HEK293 (cell line): ENCODE results near the gene NUF2.
A peak's percentile ranks its signal among the peaks of the same experiment; 100 is the strongest.

ENCODE experiments used
- CTCF ChIA-PET: fragments of 350-600 bp; formaldehyde crosslinking; extraction: SDS; loops from one replicate; lab custom pipeline; 2021; ENCODE audit warnings: antibody characterized with exemption; lab: Yijun Ruan, JAX
- POLR2A ChIA-PET: fragments of 300-600 bp; formaldehyde crosslinking; extraction: SDS; loops from one replicate; lab custom pipeline; 2020; ENCODE audit warnings: antibody characterized with exemption, inconsistent platforms; lab: Yijun Ruan, JAX
- H3K27ac ChIP-seq: fragments of 200-500 bp; sonication (Bioruptor generic); 2 replicates; pipeline ENCODE4 v1.5.1; 2014; ENCODE audit warnings: low read depth, low read length, control low read depth, inconsistent platforms; ENCODE audit errors: extremely low read depth
- H3K36me3 ChIP-seq, 2 experiments: fragments of 200-500 bp in 1 of 2; sonication (Bioruptor generic) in 1 of 2; 1 replicate in 1 of 2; 2 replicates in 1 of 2; pipeline ENCODE4 v1.5.1; 2014 to 2017; ENCODE audit warnings: inconsistent platforms in 2 of 2, low read length in 2 of 2; ENCODE audit not compliant: control insufficient read depth in 2 of 2, insufficient read depth in 1 of 2
- H3K4me1 ChIP-seq: fragments of 200-500 bp; sonication (Bioruptor generic); 2 replicates; pipeline ENCODE4 v1.5.1; 2014; ENCODE audit warnings: mild to moderate bottlenecking, low read length, inconsistent platforms; ENCODE audit not compliant: control insufficient read depth, insufficient read depth
- H3K4me3 ChIP-seq: 2 replicates; pipeline ENCODE4 v1.5.1; 2011; ENCODE audit warnings: low read depth, mild to moderate bottlenecking, control low read depth, low read length, moderate library complexity
- H3K9me3 ChIP-seq: fragments of 200-500 bp; sonication (Bioruptor generic); 2 replicates; pipeline ENCODE4 v1.5.1; 2014; ENCODE audit warnings: low read depth, low read length, inconsistent platforms; ENCODE audit not compliant: control insufficient read depth, insufficient read depth
- KLF10 ChIP-seq: fragments of 450-650 bp; IDR thresholded peaks from 2 replicates; pipeline ENCODE4 v1.5.1; 2018; ENCODE audit warnings: missing biosample characterization, mild to moderate bottlenecking, missing genetic modification characterization
- KLF16 ChIP-seq: fragments of 450-650 bp; formaldehyde crosslinking; IDR thresholded peaks from 2 replicates; pipeline ENCODE4 v1.5.1; 2017; ENCODE audit warnings: missing biosample characterization, missing genetic modification characterization
- OVOL3 ChIP-seq: fragments of 450-650 bp; formaldehyde crosslinking; IDR thresholded peaks from 2 replicates; pipeline ENCODE4 v1.5.1; 2016; ENCODE audit warnings: missing biosample characterization, missing genetic modification characterization
- PRDM6 ChIP-seq: fragments of 450-650 bp; formaldehyde crosslinking; IDR thresholded peaks from 2 replicates; pipeline ENCODE4 v1.5.1; 2017; ENCODE audit warnings: missing biosample characterization, missing genetic modification characterization
- TCF7L2 ChIP-seq: IDR thresholded peaks from 2 replicates; pipeline ENCODE4 v1.6.1; 2011; ENCODE audit warnings: low read depth, mild to moderate bottlenecking, inconsistent platforms, low read length, moderate library complexity, borderline replicate concordance
- ZBTB20 ChIP-seq: fragments of 450-650 bp; formaldehyde crosslinking; IDR thresholded peaks from 2 replicates; pipeline ENCODE4 v1.5.1; 2016; ENCODE audit warnings: missing biosample characterization, missing genetic modification characterization
- ZNF148 ChIP-seq: fragments of 450-650 bp; formaldehyde crosslinking; IDR thresholded peaks from 2 replicates; pipeline ENCODE4 v1.5.0; 2017; ENCODE audit warnings: missing biosample characterization, missing genetic modification characterization, borderline replicate concordance
- ZNF157 ChIP-seq: fragments of 450-650 bp; formaldehyde crosslinking; IDR thresholded peaks from 2 replicates; pipeline ENCODE4 v1.5.1; 2016; ENCODE audit warnings: missing biosample characterization, missing genetic modification characterization
- ZNF211 ChIP-seq: fragments of 450-650 bp; formaldehyde crosslinking; IDR thresholded peaks from 2 replicates; pipeline ENCODE4 v1.5.1; 2016; ENCODE audit warnings: low read depth, missing biosample characterization, missing genetic modification characterization
- ZNF214 ChIP-seq: fragments of 450-650 bp; formaldehyde crosslinking; IDR thresholded peaks from 2 replicates; pipeline ENCODE4 v1.5.1; 2017; ENCODE audit warnings: missing biosample characterization, mild to moderate bottlenecking, missing genetic modification characterization, borderline replicate concordance
- ZNF302 ChIP-seq: fragments of 450-650 bp; formaldehyde crosslinking; IDR thresholded peaks from 2 replicates; pipeline ENCODE4 v1.5.1; 2016; ENCODE audit warnings: missing biosample characterization, missing genetic modification characterization, low read depth
- ZNF366 ChIP-seq: fragments of 450-650 bp; formaldehyde crosslinking; conservative IDR thresholded peaks from 2 replicates; pipeline ENCODE4 v1.5.1; 2016; ENCODE audit warnings: missing biosample characterization, missing genetic modification characterization
- ZNF530 ChIP-seq: fragments of 450-650 bp; formaldehyde crosslinking; IDR thresholded peaks from 2 replicates; pipeline ENCODE4 v1.5.1; 2016; ENCODE audit warnings: low read depth, missing biosample characterization, missing genetic modification characterization
- ZNF837 ChIP-seq: fragments of 450-650 bp; formaldehyde crosslinking; IDR thresholded peaks from 2 replicates; pipeline ENCODE4 v1.5.1; 2016; ENCODE audit warnings: missing biosample characterization, missing genetic modification characterization
- TF ChIP-seq, protein P1 (sequence below): fragments of 450-650 bp; formaldehyde crosslinking; IDR thresholded peaks from 2 replicates; pipeline ENCODE4 v1.5.1; 2016; ENCODE audit warnings: missing biosample characterization, missing genetic modification characterization

The NUF2 gene

DNA sequence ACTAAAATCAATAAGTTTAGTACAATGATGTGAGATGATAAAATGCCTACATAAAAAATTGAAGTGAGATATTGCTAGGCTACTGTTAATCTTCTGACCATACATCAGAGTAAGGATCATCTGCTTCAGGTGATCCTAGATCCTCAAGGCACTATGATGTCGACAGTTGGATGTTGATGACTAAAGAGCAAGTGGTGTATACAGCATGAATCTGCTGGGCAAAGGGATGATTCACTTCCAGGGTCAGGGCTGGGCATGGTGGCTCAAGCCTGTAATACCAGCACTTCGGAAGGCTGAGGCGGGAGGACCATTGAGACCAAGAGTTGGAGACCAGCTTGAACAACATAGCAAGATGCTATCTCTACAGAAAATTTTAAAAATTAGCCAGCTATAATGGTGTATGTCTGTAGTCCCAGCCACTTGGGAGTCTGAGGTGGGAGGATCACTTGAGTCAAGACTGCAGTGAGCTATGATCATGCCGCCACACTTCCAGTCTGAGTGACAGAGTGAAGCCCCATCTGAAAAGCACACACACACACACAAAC lies 24.6 kb downstream of the NUF2 start (continued):
- TF ChIP-seq, protein P1, sequence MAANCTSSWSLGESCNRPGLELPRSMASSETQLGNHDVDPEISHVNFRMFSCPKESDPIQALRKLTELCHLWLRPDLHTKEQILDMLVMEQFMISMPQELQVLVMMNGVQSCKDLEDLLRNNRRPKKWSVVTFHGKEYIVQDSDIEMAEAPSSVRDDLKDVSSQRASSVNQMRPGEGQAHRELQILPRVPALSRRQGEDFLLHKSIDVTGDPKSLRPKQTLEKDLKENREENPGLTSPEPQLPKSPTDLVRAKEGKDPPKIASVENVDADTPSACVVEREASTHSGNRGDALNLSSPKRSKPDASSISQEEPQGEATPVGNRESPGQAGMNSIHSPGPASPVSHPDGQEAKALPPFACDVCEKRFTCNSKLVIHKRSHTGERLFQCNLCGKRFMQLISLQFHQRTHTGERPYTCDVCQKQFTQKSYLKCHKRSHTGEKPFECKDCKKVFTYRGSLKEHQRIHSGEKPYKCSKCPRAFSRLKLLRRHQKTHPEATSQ: no peak
- TF ChIP-seq OVOL3 (tag by site-specific recombination) (no peak), ZNF157 (tag by site-specific recombination) (no peak), ZNF214 (tag by site-specific recombination) (no peak), KLF16 (tag by site-specific recombination) (no peak)

DNA sequence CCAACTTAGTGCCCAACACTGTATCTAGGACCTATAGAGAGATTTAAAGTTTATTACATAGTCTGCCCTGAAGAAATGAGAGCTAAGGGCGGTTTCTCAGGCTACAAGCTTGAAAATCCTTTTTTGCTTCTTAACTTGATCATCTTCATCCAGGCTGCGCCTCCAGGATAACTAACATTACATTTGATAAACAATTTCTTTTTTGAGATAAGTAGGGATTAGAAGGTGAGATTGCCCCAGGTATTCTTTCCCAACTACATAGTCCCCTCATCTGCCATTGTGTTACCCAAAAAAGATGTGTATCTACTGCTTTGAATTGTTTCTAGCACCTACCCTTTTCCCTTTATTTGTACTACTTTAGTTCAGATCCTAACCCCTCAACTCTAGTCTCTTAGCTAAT lies 25.4 kb downstream of the NUF2 start:
- H3K4me3 ChIP-seq: no peak overlapping the region
- no peak for TF ChIP-seq ZNF837 (tag by site-specific recombination)
- no peak for TF ChIP-seq ZNF302 (tag by site-specific recombination)
- TF ChIP-seq ZNF530 (tag by site-specific recombination): no peak
- no peak for TF ChIP-seq KLF10
- no peak for TF ChIP-seq ZNF366 (tag by site-specific recombination)
- no peak for TF ChIP-seq TCF7L2
- TF ChIP-seq PRDM6 (tag by site-specific recombination): no peak
- no peak for TF ChIP-seq ZBTB20
- no peak for TF ChIP-seq ZNF211 (tag by site-specific recombination)
- TF ChIP-seq, all 188 proteins: peak for 0
- Histone ChIP-seq H3K27ac (no peak overlapping the region), H3K9me3 (no peaks in the 10 kb centered on the region), H3K4me1 (no peaks in the 10 kb centered on the region), H3K36me3 (peaks cover 42 to 78% of the 10 kb centered on the region in 2 experiments)
- CTCF ChIA-PET: interaction anchor here (0.5 to 0.8 kb wide), 2 partner anchors 12 to 478 kb away, joined by 3 to 5 read pairs; no protein-coding TSS in a partner anchor
- POLR2A ChIA-PET: no interaction called here

GRCh38 chr1:163351912-163352311 lies 30.2 kb downstream of the NUF2 start:
- Histone ChIP-seq H3K4me3 (no peak overlapping the region), H3K4me1 (no peaks in the 10 kb centered on the region), H3K9me3 (no peaks in the 10 kb centered on the region), H3K27ac (no peak overlapping the region), H3K36me3 (peaks cover 15 to 72% of the 10 kb centered on the region in 2 experiments)
- POLR2A ChIA-PET: no interaction called here
- TF ChIP-seq ZNF148 (tag by site-specific recombination) (no peak), ZNF157 (tag by site-specific recombination) (peak; percentile 63)
- CTCF ChIA-PET: no interaction called here
